ENCODE measurements around the gene SPATA32. TPM values are rescaled to one million over a fixed set of nuclear protein-coding genes. Genes with fewer than 3 reads are reported as not detected.

Gene SPATA32
- total RNA-seq, 1 donor from 2014 or later = not detected

GRCh38 chr17:45265821-45266220 is 3.9 kb upstream of the SPATA32 start:
- H3K9me3 ChIP-seq = no peaks in the 10 kb centered on the region
- H3K27me3 ChIP-seq = no peaks in the 10 kb centered on the region
- intact Hi-C loops (cut with DNase I) = no loop called here
- no peak overlapping the region for H3K27ac ChIP-seq
- H3K4me1 ChIP-seq = peaks cover 28% of the 10 kb centered on the region
- peaks cover 0 to 60% of the 10 kb centered on the region in 2 donors for H3K36me3 ChIP-seq
- no peak for TF ChIP-seq POLR2A (IDR thresholded peaks at IDR 0.05)
- TF ChIP-seq CTCF (IDR thresholded peaks at IDR 0.05) = no peak
- no peak for TF ChIP-seq POLR2AphosphoS5 (IDR thresholded peaks at IDR 0.05; ENCODE audit: insufficient read depth in 1 of 2, low read depth in 1 of 2)
- DNase-seq (ENCODE audit: extremely low spot score in 2 of 2) = no peak
- no peak overlapping the region for H3K4me3 ChIP-seq

- no peak for DNase-seq (ENCODE audit: extremely low spot score in 2 of 2)
- Histone ChIP-seq H3K36me3 (peaks cover 0 to 52% of the 10 kb centered on the region in 2 donors), H3K4me3 (no peak overlapping the region), H3K27me3 (no peaks in the 10 kb centered on the region), H3K4me1 (peaks cover 28% of the 10 kb centered on the region), H3K9me3 (no peaks in the 10 kb centered on the region), H3K27ac (no peak overlapping the region)
- no peak for TF ChIP-seq POLR2AphosphoS5 (IDR thresholded peaks at IDR 0.05; ENCODE audit: insufficient read depth in 1 of 2, low read depth in 1 of 2)
- intact Hi-C loops (cut with DNase I) = no loop called here
These were observed 3.1 kb upstream of the SPATA32 start for GRCh38 chr17:45264988-45265387.

GRCh38 chr17:45264430-45264829 is 2.5 kb upstream of the SPATA32 start:
- no peak for TF ChIP-seq POLR2AphosphoS5 (IDR thresholded peaks at IDR 0.05; ENCODE audit: insufficient read depth in 1 of 2, low read depth in 1 of 2)
- TF ChIP-seq POLR2A (IDR thresholded peaks at IDR 0.05) = no peak
- TF ChIP-seq CTCF (IDR thresholded peaks at IDR 0.05) = no peak
- no peaks in the 10 kb centered on the region for H3K27me3 ChIP-seq
- peaks cover 28% of the 10 kb centered on the region for H3K4me1 ChIP-seq
- intact Hi-C loops (cut with DNase I) = no loop called here
- H3K36me3 ChIP-seq = peaks cover 0 to 46% of the 10 kb centered on the region in 2 donors
- H3K4me3 ChIP-seq = no peak overlapping the region
- no peaks in the 10 kb centered on the region for H3K9me3 ChIP-seq
- DNase-seq (ENCODE audit: extremely low spot score in 2 of 2) = no peak
- no peak overlapping the region for H3K27ac ChIP-seq

- Histone ChIP-seq H3K36me3 (peaks cover 0 to 36% of the 10 kb centered on the region in 2 donors), H3K27ac (peak overlapping the region; percentile 49), H3K4me1 (peaks cover 28% of the 10 kb centered on the region), H3K4me3 (no peak overlapping the region), H3K9me3 (no peaks in the 10 kb centered on the region), H3K27me3 (no peaks in the 10 kb centered on the region)
- intact Hi-C loops (cut with DNase I) = no loop called here
- DNase-seq (ENCODE audit: extremely low spot score in 2 of 2) = no peak
- TF ChIP-seq CTCF (IDR thresholded peaks at IDR 0.05) (no peak), POLR2AphosphoS5 (IDR thresholded peaks at IDR 0.05; ENCODE audit: insufficient read depth in 1 of 2, low read depth in 1 of 2) (peak in 1 of 2 donors; percentile 23)
These were observed 1.6 kb upstream of the SPATA32 start for GRCh38 chr17:45263477-45263860.

- peaks cover 0 to 30% of the 10 kb centered on the region in 2 donors for H3K36me3 ChIP-seq
- peaks cover 28% of the 10 kb centered on the region for H3K4me1 ChIP-seq
- no peaks in the 10 kb centered on the region for H3K27me3 ChIP-seq
- DNase-seq (ENCODE audit: extremely low spot score in 2 of 2) = no peak
- peak overlapping the region; percentile 49 for H3K27ac ChIP-seq
- intact Hi-C loops (cut with DNase I) = no loop called here
- H3K4me3 ChIP-seq = peak overlapping the region; percentile 68
- no peak for TF ChIP-seq POLR2A (IDR thresholded peaks at IDR 0.05)
- peak in 1 of 2 donors; percentile 17 for TF ChIP-seq POLR2AphosphoS5 (IDR thresholded peaks at IDR 0.05; ENCODE audit: insufficient read depth in 1 of 2, low read depth in 1 of 2)
- no peaks in the 10 kb centered on the region for H3K9me3 ChIP-seq
These were observed 902 bp upstream of the SPATA32 start for GRCh38 chr17:45262516-45263476.
